GM19328 (cell line): ENCODE measurements around the gene NDN.

Source experiments
- ATAC-seq: cut with Tn5 transposase; IDR thresholded peaks from one replicate; pipeline ENCODE4 v1.9.1; 2021; ENCODE audit warnings: mild to moderate bottlenecking, moderate library complexity; ENCODE audit not compliant: unreplicated experiment

NDN gene

GRCh38 chr15:23644829-23645228, 42.3 kb downstream of the NDN start:
- ATAC-seq: no peak

GRCh38 chr15:23642413-23643044, 44.6 kb downstream of the NDN start:
- no peak for ATAC-seq
